NCI-H1105 (cell line): ENCODE results near the gene CRISPLD2.

Source experiments
- DNase-seq: peaks from one replicate; lab custom pipeline; 2025; lab: John Stamatoyannopoulos, UW

Gene CRISPLD2

DNA sequence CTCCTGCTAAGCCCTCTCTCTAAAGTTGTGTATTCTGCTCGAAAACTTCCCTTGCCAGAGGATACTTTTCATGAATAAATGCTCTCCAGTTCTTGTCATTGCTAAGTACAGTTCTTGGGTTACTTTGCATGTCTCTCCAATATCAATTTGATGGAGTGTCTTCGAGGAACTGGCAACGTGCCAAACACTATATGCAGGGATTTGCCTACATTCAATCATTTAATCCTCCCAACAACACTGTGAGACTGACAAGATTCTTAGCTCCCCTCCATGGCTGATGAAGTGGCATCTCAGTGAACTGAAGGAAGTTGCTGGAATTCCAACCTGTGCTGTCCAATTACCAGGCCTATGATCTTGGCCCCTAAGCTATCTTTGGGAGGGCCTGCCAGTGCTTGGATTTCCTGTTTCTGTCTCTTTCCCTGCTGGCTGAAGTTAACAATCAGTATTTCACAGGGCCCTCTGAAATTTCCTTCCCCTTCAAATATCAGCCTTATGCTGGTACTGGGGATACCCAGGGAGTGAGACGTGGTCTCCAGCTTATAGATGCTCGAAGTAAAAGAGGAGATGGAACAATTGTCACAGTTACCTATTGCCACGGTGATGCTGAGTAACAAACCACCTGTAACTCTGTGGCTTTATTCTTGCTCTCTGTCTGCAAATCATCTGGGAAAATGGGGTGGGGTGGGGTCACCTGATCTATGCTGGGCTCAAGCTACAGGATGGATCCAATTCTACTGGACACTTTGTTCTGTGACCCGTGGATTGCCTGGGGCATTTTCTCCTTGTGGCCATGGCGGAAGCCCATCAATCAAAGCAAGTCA, 19.4 kb upstream of the CRISPLD2 start:
- no peak for DNase-seq

DNA sequence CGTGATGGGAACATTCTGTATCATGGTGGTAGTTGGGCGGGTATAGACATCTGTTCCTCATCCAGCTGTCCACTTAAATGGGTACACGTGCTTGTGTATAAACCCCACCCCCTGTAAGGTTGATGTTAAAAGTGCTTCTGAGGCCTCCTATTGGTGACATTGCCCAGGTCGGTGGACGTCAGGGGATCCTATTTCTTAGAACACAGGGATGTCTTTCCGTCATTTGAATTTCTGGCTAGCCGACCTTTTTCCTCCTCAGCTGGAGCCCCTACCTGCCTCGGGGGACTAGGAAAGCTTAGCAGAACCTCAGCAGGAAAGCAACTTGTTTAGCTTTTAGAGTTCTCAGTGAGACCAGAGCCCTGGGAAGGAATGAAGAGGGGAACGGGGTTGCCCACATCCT, 16.6 kb upstream of the CRISPLD2 start:
- no peak for DNase-seq

DNA sequence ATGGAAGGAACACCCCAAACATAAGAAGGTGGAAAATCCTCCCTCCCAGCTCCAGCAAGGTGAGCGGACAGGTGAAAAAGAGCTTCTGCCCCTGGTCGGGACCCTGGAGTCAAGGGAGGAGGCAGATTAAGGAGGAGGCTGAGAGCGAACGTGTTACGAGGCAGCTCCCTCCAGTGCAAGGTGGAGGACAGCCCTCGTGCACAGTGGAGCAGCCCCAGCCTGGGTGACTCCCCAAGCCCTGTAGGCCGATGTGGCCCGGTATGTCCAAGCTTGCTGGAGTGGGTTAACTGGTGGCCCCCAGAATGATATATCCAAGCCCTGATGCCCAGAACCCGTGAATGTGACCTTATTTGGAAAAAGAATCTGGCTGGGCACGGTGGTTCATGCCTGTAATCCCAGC, 15.5 kb upstream of the CRISPLD2 start:
- DNase-seq: no peak

DNA sequence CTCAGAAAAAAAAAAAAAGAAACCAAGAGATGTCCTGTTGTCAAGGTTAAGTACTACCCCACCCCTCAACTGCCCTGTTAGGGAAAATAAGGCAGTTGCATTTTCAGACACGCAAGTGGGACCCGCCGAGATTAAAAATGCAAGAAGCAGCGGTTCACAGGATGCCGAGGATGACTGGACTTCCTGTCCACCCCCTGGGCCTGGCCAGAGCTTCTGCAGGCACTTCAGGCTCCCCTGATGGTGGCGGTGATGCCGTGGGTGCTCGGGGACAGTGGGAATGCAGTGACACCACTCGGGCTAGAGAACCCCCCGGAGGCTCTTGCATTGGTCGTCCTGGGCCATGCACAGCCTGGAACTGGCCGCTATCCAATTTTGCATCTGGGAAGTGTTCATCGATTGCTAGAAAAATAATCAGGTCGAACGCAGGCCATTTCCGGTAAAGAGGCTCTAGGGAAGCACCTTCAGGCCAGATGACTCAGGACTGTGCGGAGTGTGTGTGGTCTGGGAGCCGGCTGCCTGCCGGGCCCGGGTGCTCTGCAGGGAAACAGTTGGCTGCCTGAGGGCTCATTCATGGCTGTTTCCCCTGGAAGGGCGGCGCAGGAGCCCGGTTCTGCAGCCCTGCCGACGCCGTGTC, 13.4 kb upstream of the CRISPLD2 start:
- DNase-seq: no peak

DNA sequence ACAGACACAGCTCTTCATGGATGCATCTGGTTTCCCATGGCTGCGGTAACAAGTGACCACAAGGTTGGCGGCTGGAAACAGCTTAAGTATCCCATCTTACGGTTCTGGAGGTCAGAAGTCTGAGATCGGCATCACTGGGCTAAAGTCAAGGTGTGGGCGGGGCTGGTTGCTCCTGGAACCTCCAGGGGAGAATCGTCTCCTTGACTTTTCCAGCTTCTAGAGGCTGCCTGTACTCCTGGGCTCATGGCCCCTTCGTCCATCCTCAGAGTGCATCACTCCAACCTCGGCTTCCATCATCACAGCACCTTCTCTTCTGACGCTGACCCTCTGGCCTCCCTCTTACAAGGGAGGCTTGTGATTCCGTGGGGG, 12.9 kb upstream of the CRISPLD2 start:
- DNase-seq: no peak

DNA sequence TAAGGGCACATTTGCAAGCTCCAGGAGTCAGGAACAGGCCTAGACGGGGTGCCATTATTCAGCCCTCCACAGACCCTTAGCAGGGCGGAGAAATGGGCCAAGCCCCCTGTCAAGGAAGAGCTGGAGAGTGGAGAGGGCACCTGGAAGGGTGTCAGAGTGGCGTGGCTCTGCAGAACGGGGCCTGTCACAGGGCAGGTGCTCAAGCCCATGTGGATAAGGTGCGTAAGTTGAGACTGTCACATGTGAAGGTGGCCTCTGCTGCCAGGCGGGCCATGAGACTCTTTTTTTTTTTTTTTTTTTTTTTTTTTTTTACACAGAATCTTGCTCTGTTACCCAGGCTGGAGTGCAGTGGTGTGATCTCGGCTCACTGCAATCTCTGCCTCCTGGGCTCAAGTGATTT, 12.0 kb upstream of the CRISPLD2 start:
- DNase-seq: no peak

DNA sequence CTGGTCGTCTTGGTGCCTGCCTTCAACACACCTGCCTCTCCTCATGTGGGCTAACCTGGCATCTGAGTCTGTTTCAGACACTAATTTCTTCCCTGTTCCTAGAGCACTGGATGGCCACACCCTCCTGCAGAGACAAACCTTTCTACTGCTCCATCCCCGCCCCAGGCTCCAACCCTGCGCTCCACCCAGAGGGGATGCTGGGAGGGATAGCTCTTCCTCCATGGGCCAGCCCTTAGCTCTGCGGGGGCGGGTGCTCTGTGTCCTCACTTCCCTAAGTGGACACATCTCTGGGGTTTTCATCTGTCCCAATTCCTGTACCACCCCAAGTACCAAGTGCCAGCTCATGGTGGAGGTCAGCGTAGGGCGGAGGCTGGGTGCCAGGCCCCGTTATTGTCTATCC, 11.0 kb upstream of the CRISPLD2 start:
- no peak for DNase-seq

DNA sequence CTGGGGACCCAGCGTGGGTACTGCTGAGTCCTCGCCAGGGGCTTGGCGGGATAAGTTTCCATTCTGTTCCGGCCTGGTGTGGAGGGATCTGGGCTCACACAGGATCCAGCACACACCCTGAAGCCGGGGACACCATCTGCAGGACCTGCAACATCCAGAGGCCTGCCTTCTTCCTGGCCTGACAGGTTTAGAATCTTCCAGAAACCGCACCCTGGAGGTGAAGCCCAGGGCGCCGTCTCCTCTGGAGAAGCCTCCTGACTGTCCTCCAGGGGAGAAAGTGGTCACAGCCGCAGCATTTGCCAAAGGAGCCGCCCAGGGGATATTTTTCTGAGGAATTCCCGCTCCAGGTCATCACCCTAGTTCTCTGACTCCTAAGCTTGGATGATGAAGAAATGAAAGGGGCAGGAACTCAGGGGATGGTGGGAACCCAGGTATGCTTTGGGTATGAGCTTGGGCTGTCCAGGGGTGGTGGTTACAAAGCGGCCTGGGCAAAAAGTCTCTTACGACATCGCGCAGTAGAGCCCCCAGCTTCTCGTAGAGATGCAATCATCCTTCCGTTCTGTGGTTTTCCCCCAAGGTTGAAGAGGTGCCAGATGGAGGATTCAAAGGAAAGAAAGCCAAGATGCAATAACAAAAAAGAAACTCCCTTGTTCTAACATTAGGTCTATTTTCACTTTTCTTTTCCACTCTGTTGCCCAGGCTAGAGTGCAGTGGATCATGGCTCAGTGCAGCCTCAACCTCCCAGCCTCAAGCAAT, 9.1 kb upstream of the CRISPLD2 start:
- DNase-seq: no peak

DNA sequence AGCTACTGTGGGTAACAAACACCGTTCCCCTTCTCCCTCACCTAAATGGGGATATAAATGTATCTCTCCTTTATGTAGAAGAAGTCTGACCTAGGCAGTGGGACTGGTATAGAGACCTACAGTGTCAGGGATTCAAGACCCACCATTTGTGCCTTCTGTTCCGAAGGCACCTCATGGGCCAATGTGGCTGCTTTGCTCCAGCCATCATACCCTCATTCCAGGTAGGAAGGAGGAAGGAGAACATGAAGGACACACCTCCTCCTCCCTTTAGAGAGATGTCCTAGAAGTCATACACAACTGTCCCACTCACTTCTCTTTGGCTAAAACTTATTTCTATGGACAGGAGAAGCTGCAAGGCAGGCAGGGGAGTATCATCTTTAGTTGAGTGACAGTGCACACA, 8.3 kb upstream of the CRISPLD2 start:
- DNase-seq: no peak

DNA sequence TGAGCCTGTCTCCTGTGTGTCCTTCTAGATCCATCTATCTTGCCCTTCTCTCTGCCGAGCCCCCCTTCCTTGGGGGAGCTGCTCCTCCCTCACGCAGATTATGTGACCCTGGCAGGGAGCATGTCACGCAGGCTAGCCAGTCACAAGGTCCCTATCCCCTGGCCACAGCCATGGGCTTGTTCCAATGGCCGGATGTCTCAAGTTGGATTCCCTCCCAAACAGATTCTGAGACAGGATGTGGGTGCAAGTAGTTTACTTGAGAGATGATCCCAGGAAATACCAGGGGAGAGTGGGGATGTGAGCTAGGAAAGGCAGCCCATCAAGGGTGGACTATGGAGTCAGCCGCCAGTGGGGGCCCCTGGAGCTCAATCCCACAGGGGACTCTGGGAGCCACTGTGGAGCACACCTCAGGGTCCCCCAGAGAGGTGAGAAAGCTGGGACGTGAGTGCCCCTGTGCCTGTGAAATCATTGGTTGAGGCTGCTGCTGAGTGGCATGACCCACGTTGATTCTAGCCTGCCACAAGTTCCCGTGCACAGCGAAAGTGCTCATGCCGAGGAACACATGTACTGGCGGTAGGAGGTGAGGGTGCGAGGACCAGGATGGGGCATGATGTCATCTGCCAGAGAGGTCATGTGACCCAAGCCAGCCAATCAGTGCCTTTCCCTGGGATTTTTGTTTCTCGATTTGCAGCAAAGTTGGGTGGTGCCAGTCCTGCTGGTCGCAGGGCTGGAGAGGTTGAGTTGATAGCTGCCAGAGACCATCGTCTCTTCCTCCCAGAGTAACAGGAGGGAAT, 6.4 kb upstream of the CRISPLD2 start:
- no peak for DNase-seq

DNA sequence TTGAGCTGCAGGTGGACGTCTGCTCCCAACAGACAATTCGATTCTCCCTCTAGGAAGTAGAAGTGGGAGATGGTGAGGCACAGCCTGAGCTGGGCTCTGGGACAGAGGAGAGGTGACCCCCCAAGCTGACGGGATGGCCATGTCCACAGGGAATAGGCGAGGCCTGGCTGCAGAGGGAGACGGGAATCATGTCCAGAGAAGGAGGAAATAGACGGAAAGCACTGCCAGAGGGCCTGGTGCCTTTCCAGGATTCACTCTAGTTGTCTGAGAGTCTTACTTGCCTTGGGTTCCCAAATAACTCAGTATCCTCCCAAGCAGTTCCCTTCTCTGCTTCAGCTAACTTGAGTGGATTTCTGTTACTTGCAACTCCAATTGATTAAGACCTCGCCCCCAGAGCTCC, 4.3 kb upstream of the CRISPLD2 start:
- no peak for DNase-seq

DNA sequence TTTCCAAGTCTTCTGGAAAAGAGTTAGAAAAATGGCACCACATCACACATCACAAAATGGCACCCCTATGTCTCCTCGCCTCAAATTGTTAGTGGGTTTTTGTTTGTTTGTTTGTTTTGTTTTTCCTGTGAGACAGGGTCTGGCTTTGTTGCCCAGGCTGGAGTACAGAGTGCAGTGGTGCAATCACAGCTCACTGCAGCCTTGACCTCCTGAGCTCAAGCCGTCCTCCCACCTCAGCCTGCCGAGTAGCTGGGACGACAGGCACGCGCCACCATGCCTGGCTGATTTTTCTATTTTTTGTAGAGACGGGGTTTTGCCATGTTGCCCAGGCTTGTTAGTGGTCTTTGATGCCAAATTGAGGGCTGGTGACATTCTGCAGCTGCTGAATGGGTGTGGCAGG, 3.8 kb upstream of the CRISPLD2 start:
- DNase-seq: no peak

DNA sequence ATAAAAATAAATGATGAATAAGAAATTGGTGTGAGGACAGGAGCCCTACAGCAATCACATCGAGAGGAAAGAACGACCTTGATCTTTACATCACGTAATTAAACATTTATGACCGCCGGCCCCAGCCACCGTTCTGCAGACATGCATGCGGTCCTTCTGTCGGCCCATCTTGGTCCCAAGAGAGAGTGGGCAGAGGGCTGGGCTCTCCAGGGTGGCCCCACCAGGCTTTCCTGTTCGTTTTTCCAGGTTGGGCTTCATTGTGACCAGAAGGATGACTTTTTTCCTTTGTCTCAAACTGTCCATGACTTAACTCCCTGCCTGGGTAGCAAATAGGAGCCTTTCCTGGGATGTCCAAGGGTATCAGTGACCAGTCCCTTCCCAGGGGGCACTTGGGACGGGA, 3.3 kb upstream of the CRISPLD2 start:
- no peak for DNase-seq

DNA sequence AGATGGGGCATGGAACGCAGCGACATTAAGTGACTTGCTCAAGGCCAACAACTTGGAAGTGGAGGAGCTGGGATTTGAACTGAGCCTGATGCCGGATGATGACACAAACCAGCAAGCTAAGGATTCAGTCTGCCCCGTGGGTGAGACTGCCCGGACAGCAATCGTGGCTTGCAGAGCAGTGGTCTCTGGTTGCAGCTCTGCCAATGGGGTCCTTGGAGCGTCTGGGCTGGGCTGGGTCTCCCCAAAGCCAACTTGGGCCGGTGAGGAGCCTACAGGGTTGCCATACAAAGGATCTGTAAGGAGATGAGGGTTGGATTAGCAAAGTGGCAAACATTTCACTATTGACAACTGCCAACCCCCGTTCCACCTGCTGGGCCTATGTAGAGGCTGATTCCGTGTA, 2.6 kb upstream of the CRISPLD2 start:
- DNase-seq: no peak

DNA sequence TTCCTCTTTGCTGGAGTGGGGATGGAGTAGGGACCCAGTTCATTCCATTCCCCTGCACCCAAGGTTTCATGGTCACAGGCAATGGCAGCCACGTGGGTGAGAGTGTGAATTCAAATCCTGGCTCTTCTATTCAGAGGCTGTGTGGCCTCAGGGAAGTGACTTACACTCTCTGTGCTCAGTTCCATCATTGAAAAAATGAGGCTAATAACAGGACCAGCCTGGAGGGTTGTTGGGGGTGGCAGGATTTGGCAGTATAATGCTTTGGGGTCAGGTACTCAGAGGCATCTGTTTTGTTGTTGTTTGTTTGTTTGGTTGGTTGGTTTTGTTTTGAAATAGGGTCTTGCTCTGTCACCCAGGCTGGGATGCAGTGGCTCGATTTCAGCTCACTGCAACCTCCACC, 2.2 kb upstream of the CRISPLD2 start:
- DNase-seq: no peak

DNA sequence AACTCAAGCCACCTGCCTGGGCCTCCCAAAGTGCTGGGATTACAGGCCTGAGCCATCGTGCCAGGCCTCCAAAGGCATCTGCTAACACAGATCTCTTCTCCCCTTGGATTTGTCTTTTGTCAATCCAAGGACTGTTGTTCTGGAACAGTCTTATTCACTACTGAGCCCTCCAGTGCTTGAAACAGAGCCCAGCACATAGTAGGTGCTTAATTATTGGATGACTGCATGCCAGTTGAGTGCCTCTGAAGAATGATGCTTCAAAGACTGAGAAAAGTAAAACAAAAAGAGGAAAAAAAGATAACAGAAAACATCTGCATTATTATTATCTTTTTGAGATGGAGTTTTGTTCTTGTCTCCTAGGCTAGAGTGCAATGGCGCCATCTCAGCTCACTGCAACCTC, 1.7 kb upstream of the CRISPLD2 start:
- no peak for DNase-seq

DNA sequence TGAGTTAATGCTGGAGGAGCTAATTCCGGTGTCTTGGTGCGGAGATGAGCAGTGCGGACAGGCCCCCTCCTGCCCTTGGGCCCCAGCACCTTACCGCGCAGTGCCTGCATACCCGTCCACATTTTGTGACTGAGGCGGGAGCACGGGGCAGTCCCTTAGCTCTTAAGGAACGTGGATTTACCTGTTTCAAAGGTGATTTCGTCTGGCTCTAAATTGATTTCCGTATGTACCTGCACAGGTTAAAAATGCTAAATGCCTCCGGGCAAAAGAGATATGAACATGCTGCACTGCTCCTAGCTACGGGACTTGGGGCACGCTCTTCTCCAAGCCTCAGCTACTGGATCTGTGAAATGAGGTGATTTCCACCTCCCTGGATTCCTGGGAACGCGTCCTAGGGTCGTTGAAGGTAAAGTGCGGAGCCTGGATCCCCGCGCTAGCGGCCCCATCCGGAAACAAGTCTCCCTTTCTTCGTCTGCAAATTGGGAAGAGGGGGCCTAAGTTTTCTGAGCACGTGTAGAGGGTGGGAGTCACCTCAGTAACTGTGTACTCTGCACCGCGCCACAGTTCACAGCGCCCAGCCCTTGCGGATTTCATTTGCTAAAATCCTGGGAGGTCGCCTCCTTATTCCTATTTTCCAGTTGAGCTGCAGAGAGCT, 669 bp upstream of the CRISPLD2 start:
- DNase-seq: no peak

DNA sequence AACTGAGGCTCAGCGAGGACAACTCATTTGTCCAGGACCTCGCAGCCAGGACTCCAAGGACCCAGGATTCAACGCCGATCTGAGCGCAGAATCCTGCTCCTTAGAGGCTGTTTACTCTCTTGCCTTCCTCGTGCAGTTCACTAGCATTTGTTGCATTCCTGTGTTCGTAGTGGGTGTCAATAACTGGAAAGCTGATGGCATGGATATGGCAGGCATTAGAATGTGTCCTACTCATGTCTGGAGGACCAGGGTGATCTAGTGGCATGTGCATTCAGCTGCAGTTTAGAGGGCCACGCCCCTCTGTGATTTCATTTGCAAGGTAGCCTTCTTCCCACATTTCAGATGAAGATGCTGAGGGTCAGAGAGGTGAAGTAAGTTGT, 510 bp downstream of the CRISPLD2 start:
- no peak for DNase-seq

DNA sequence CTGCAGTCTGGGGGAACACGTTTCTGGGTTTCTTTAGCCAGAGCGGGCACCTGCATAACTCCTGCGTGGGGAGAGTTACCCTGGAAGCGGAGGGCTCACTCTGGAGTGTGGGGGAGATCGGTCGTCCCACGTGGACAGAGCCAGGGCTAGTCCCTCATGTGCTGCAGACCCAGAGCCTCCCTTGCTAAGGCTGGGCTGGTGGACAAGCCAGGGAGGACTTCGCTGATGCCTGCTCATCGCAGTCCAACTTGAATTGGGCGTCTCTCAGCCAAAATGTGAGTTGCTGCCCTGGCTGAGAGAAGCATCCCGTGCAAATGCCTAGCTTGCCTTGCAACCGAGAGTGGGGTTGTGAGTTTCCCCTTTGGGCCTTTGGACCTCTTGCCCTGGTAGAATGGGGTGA, 986 bp downstream of the CRISPLD2 start:
- no peak for DNase-seq

DNA sequence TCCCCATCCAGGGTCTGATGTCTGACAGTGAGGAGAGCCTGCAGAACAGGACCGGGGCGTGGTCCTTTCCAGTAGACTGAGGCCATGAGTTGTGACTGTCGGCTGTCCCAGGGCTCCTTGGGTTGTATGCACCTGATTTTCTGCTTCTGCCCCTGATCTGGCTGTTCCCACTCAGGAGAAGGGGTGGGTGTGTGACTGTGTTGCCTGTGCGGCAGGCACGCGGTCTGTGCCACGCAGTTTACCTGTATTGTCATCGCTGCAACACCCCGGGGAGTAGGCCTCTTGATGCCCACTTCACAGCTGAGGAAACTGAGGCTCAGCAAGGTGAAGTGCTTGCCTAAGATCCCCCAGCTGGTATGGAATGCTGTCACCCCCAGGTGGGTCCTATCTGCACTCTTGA, 1.4 kb downstream of the CRISPLD2 start:
- DNase-seq: no peak

DNA sequence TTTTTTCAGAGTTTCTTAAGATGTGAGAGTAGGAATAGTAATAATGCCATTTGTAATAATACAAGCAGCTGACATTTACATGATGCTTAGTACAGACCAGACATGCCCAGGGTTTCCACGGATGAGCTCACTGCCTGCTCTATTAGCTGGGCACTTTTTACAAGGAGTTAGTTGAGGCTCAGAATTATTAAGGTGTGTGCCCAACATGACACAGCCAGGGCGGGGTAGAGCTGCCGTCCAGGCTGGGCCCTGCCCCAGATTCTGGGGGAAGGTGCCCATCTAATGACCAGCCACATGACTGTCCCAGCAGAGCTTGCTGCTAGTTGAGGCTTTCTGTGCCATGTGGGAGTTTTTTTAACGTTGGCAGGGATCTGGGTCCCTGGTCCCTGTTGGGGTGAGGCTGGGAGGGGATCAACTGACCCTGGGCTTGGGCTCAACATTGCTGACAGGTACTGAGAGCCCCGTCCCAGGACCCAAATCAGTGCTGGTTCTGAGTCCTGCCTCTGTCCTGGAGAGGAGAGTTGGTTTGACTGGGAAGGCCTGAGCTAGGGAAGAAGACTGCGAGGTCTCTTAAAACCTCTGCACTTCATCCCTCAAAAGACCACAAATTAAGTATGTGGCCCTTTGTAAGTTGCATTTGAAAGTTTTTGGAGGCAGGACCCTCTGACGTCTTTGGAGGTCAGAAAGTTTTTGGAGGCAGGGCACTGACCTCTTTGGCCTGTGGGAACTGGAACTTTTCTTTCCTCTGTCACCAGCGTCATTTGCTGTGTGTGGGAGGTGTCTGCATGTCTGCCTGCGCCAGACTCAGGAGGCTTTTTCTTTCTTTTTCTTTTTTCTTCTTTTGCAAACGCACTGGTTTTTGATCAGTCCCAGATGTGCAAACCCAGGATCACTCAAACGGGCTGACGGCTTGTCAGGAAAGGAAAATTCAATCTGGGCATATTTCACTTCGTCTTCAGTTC, 2.2 kb downstream of the CRISPLD2 start:
- no peak for DNase-seq
